ENCODE results near the gene MMADHC. TPM values are rescaled to one million over a fixed set of nuclear protein-coding genes. Genes with fewer than 3 reads are reported as not detected.

The MMADHC gene
- total RNA-seq, 1 experiment from 2014 or later = 135 TPM

DNA sequence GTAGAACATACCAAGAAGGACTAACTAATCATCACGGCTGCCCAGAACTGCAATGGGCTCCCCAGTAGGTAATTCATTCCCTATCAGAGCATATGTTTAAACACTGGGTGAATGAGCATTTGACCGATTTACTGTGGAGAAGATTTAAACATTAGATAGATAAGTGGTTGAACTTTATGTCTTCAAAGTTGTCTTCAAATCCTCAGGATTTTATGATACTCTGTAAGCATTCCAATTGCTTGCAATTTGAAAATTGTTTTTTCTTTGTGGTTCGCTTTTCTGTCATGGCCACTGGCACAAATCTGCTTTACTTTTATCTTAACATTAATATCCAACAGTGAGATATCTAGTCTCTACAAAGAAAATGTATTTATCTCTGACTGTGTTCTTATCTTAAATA is 37.7 kb upstream of the MMADHC start:
- Histone ChIP-seq H3K4me1 (replicated peaks; ENCODE audit: insufficient read depth) (no peaks in the 10 kb centered on the region), H2AFZ (no peak overlapping the region), H3K36me3 (ENCODE audit: low read depth) (no peaks in the 10 kb centered on the region), H3K27ac (no peak overlapping the region), H3K4me3 (no peak overlapping the region), H3K79me2 (ENCODE audit: low read depth) (no peaks in the 10 kb centered on the region), H3K9me3 (ENCODE audit: insufficient read depth, low read depth) (no peaks in the 10 kb centered on the region), H4K20me1 (ENCODE audit: insufficient read depth) (no peaks in the 10 kb centered on the region), H3F3A (ENCODE audit: insufficient read depth, low read depth) (no peaks in the 10 kb centered on the region), H3K9me2 (ENCODE audit: insufficient read depth) (no peaks in the 10 kb centered on the region), H3K27me3 (ENCODE audit: insufficient read depth, low read depth) (no peaks in the 10 kb centered on the region), H3K4me2 (no peak overlapping the region)
- ChIA-PET CTCF (no interaction called here), POLR2A (ENCODE audit: unreplicated experiment) (no interaction called here)
- TF ChIP-seq EZH2 (IDR thresholded peaks at IDR 0.05; ENCODE audit: low read depth) = no peak
- TF ChIP-seq, protein P1, sequence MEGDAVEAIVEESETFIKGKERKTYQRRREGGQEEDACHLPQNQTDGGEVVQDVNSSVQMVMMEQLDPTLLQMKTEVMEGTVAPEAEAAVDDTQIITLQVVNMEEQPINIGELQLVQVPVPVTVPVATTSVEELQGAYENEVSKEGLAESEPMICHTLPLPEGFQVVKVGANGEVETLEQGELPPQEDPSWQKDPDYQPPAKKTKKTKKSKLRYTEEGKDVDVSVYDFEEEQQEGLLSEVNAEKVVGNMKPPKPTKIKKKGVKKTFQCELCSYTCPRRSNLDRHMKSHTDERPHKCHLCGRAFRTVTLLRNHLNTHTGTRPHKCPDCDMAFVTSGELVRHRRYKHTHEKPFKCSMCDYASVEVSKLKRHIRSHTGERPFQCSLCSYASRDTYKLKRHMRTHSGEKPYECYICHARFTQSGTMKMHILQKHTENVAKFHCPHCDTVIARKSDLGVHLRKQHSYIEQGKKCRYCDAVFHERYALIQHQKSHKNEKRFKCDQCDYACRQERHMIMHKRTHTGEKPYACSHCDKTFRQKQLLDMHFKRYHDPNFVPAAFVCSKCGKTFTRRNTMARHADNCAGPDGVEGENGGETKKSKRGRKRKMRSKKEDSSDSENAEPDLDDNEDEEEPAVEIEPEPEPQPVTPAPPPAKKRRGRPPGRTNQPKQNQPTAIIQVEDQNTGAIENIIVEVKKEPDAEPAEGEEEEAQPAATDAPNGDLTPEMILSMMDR (conservative IDR thresholded peaks at IDR 0.05) = no peak
- DNase-seq = no peak
- intact Hi-C loops (cut with micrococcal nuclease; ENCODE audit: unreplicated experiment) = no loop called here
- BruUV-seq (replicated peaks) = no TSS peak

DNA sequence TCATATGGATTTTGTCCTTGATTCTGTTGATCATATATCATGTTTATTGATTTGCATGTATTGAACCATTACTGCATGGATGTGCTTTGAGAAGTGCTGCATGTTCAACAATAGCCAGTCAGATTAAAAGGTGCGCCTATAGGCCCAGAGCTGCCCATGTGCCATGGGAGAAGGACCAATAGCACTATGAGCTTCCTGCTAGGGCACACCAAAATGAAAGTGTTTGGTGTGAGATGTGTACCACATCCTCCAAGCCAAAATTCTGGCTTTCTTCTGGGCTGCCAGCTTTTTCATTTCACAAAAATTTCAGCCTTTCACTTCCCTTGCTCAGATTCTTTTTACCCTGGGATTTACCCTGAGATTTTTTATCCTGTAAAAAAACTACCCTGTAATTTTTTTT is 34.8 kb upstream of the MMADHC start:
- CTCF ChIA-PET = no interaction called here
- Histone ChIP-seq H3K79me2 (ENCODE audit: low read depth) (no peaks in the 10 kb centered on the region), H3K36me3 (ENCODE audit: low read depth) (no peaks in the 10 kb centered on the region), H3K4me1 (replicated peaks; ENCODE audit: insufficient read depth) (no peaks in the 10 kb centered on the region), H3K27ac (no peak overlapping the region), H3K4me2 (no peak overlapping the region), H2AFZ (no peak overlapping the region), H3K27me3 (ENCODE audit: insufficient read depth, low read depth) (no peaks in the 10 kb centered on the region), H3K4me3 (no peak overlapping the region), H3K9me3 (ENCODE audit: insufficient read depth, low read depth) (no peaks in the 10 kb centered on the region), H4K20me1 (ENCODE audit: insufficient read depth) (no peaks in the 10 kb centered on the region), H3K9me2 (ENCODE audit: insufficient read depth) (no peaks in the 10 kb centered on the region), H3F3A (ENCODE audit: insufficient read depth, low read depth) (no peaks in the 10 kb centered on the region)
- no peak for DNase-seq
- no peak for TF ChIP-seq EZH2 (IDR thresholded peaks at IDR 0.05; ENCODE audit: low read depth)
- TF ChIP-seq, protein P1 (conservative IDR thresholded peaks at IDR 0.05) = no peak
- POLR2A ChIA-PET (ENCODE audit: unreplicated experiment) = no interaction called here
- BruUV-seq (replicated peaks) = no TSS peak
- intact Hi-C loops (cut with micrococcal nuclease; ENCODE audit: unreplicated experiment) = no loop called here

DNA sequence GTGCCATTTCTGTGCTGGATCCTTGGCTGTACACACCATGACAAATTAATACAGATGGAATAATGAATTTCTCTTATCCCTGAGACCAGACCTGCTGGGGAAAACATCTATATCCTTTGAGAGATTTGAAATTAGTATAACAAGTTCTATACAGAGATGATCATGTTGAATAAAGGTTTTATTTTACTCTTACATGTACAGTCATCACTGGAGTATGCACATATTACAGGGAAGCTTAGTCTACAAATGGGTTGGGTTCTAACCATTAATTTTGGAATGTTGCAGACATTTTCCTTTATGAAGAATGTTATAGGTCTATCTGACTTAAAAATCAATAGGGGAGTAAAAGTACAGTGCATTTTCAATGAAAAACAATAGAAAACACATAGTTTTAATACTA is 29.9 kb upstream of the MMADHC start:
- POLR2A ChIA-PET (ENCODE audit: unreplicated experiment) = no interaction called here
- Histone ChIP-seq H2AFZ (no peak overlapping the region), H3K9me2 (ENCODE audit: insufficient read depth) (no peaks in the 10 kb centered on the region), H3K79me2 (ENCODE audit: low read depth) (no peaks in the 10 kb centered on the region), H3F3A (ENCODE audit: insufficient read depth, low read depth) (no peaks in the 10 kb centered on the region), H3K4me2 (no peak overlapping the region), H3K4me1 (replicated peaks; ENCODE audit: insufficient read depth) (no peaks in the 10 kb centered on the region), H3K4me3 (no peak overlapping the region), H4K20me1 (ENCODE audit: insufficient read depth) (no peaks in the 10 kb centered on the region), H3K9me3 (ENCODE audit: insufficient read depth, low read depth) (no peaks in the 10 kb centered on the region), H3K27me3 (ENCODE audit: insufficient read depth, low read depth) (no peaks in the 10 kb centered on the region), H3K36me3 (ENCODE audit: low read depth) (no peaks in the 10 kb centered on the region), H3K27ac (no peak overlapping the region)
- no peak for DNase-seq
- TF ChIP-seq, protein P1 (conservative IDR thresholded peaks at IDR 0.05) = no peak
- TF ChIP-seq EZH2 (IDR thresholded peaks at IDR 0.05; ENCODE audit: low read depth) = no peak
- BruUV-seq (replicated peaks) = no TSS peak
- intact Hi-C loops (cut with micrococcal nuclease; ENCODE audit: unreplicated experiment) = no loop called here
- CTCF ChIA-PET = no interaction called here

Measured in PC-9 (cell line).